ENCODE measurements around the gene SLC2A8. TPM values are rescaled to one million over a fixed set of nuclear protein-coding genes. Genes with fewer than 3 reads are reported as not detected.

SLC2A8 gene
- total and polyA plus RNA-seq, 9 donors: 6.2 to 21.2 (median 17.8) TPM

DNA sequence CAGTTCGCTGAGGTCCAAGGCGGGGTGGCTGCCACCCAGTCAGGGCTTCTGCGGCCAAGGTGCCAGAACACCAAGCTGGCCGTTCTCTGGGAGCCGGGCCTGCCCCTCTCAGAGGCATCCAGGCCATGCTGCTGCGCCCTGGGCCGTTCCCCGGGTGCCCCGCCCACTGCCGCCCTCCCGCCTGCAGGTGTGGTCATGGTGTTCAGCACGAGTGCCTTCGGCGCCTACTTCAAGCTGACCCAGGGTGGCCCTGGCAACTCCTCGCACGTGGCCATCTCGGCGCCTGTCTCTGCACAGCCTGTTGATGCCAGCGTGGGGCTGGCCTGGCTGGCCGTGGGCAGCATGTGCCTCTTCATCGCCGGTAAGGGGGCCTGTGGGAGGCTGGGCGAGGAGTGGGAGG, 7.7 kb downstream of the SLC2A8 start:
- H3K27ac ChIP-seq: no peak overlapping the region
- no peaks in the 10 kb centered on the region for H3K9me3 ChIP-seq
- 90 to 92% (median 92%) methylated on average over 23 of the region's 23 CpGs for WGBS, 3 donors
- H3K27me3 ChIP-seq: no peaks in the 10 kb centered on the region
- H3K36me3 ChIP-seq: no peaks in the 10 kb centered on the region
- no peak overlapping the region for H3K4me3 ChIP-seq
- H3K4me1 ChIP-seq (ENCODE audit: insufficient read depth): no peaks in the 10 kb centered on the region
- DNase-seq: no peak
- TF ChIP-seq CTCF (IDR thresholded peaks at IDR 0.05): no peak
- TF ChIP-seq EP300 (IDR thresholded peaks at IDR 0.05): no peak
- no peak for TF ChIP-seq POLR2A (IDR thresholded peaks at IDR 0.05)
- intact Hi-C loops (cut with DNase I): no loop called here

DNA sequence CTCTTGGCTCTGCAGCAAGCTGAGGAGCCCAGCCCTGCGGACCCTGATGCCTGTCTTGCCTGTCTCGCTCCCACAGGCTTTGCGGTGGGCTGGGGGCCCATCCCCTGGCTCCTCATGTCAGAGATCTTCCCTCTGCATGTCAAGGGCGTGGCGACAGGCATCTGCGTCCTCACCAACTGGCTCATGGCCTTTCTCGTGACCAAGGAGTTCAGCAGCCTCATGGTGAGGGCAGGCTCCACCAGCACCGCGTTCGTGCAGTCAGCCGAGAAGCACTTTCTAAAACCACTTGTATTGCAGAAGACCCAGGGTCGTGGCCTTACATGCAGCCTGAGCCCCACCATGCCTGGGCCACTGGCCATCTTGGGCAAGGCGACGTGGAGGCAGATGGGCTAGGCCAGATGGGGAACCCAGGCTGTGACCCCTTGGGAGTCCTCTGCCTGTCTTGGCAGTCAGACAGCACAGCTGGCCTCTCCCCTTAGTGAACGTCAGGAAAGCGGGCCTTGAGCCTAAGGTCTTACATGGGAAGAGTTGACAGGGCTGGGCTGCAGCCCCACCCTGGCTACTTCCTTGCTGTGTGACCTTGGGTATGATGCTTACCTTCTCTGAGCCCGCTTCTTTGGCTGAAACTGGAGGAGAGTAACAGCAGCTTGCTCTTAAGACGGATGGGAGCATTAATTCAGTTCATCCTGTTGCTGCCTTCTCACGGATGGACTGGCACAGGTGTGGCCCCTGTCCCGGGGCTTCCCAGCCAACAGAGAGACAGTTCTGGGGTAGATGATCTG, 8.6 kb downstream of the SLC2A8 start:
- H3K36me3 ChIP-seq: no peaks in the 10 kb centered on the region
- 91 to 97% (median 92%) methylated on average over 20 of the region's 20 CpGs for WGBS, 3 donors
- no peaks in the 10 kb centered on the region for H3K9me3 ChIP-seq
- TF ChIP-seq EP300 (IDR thresholded peaks at IDR 0.05) (no peak), CTCF (IDR thresholded peaks at IDR 0.05) (no peak), POLR2A (IDR thresholded peaks at IDR 0.05) (no peak)
- DNase-seq: no peak
- H3K27ac ChIP-seq: no peak overlapping the region
- H3K4me1 ChIP-seq (ENCODE audit: insufficient read depth): no peaks in the 10 kb centered on the region
- H3K27me3 ChIP-seq: no peaks in the 10 kb centered on the region
- H3K4me3 ChIP-seq: no peak overlapping the region
- intact Hi-C loops (cut with DNase I): no loop called here

GRCh38 chr9:127406799-127407491, 10.0 kb downstream of the SLC2A8 start:
- no peak overlapping the region for H3K27ac ChIP-seq

GRCh38 chr9:127407492-127407843, 10.5 kb downstream of the SLC2A8 start:
- H3K27me3 ChIP-seq: no peaks in the 10 kb centered on the region
- H3K4me1 ChIP-seq (ENCODE audit: insufficient read depth): no peaks in the 10 kb centered on the region
- TF ChIP-seq CTCF (IDR thresholded peaks at IDR 0.05) (no peak), EP300 (IDR thresholded peaks at IDR 0.05) (no peak), POLR2A (IDR thresholded peaks at IDR 0.05) (no peak)
- H3K27ac ChIP-seq: no peak overlapping the region
- intact Hi-C loops (cut with DNase I): no loop called here
- no peaks in the 10 kb centered on the region for H3K36me3 ChIP-seq
- 68 to 81% (median 73%) methylated on average over 6 of the region's 6 CpGs for WGBS, 3 donors
- DNase-seq: no peak
- H3K9me3 ChIP-seq: no peaks in the 10 kb centered on the region
- no peak overlapping the region for H3K4me3 ChIP-seq

More at GRCh38 chr9:127406799-127407491, 10.0 kb downstream of the SLC2A8 start:
- H3K4me1 ChIP-seq (ENCODE audit: insufficient read depth): no peaks in the 10 kb centered on the region
- no peak for DNase-seq
- H3K27me3 ChIP-seq: no peaks in the 10 kb centered on the region
- WGBS, 3 donors: 85 to 88% (median 86%) methylated on average over 13 of the region's 13 CpGs
- no peaks in the 10 kb centered on the region for H3K9me3 ChIP-seq
- no peak overlapping the region for H3K4me3 ChIP-seq
- TF ChIP-seq POLR2A (IDR thresholded peaks at IDR 0.05) (no peak), CTCF (IDR thresholded peaks at IDR 0.05) (no peak), EP300 (IDR thresholded peaks at IDR 0.05) (no peak)
- no peaks in the 10 kb centered on the region for H3K36me3 ChIP-seq
- intact Hi-C loops (cut with DNase I): no loop called here

Measured in ovary (tissue), 9 donors.